ENCODE measurements around the gene TES. TPM values are rescaled to one million over a fixed set of nuclear protein-coding genes. Genes with fewer than 3 reads are reported as not detected.

Gene TES
- total and polyA plus RNA-seq, 2 of the 8 experiments (the other 6 are each of a cell fraction or from before 2014, with no cell fraction given) = 18.2 to 36.3 TPM

DNA sequence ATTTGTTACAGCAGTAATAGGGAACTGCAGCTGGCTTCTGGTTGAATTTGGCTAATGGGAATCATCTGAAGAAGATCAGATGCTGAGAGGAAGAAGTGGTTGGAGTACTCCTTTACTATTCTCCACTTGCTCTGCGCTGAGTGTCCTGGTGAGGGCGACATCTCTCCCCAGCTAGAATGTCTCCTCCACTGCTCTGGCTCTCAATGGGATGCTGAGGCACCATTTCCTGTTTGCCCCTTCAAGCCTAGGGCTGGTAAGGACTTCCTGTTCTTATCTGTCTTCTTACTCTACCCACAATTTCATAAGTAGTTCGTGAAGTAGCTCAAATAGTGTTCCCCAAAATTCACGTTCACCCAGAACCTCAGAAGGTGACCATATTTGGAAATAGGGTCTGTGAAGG is 43.2 kb upstream of the TES start (continued):
- no peak for TF ChIP-seq ZNF274 (IDR thresholded peaks at IDR 0.05; ENCODE audit: borderline replicate concordance, extremely low read depth, low read length)
